GM23248 (cell line): Measurements from ENCODE around the gene EMSY.

Experiments used
- EZH2 ChIP-seq: fragments of 200-600 bp; sonication (generic); IDR thresholded peaks from 2 replicates; pipeline ENCODE4 v1.6.1; 2018; ENCODE audit warnings: antibody characterized with exemption, mild to moderate bottlenecking; ENCODE audit not compliant: insufficient read depth, poor library complexity, severe bottlenecking
- EZH2phosphoT487 ChIP-seq: fragments of 200-600 bp; sonication (generic); IDR thresholded peaks from 2 replicates; pipeline ENCODE4 v1.6.1; 2018; ENCODE audit warnings: antibody characterized with exemption, moderate library complexity, mild to moderate bottlenecking, low read depth; ENCODE audit not compliant: insufficient read depth

DNA sequence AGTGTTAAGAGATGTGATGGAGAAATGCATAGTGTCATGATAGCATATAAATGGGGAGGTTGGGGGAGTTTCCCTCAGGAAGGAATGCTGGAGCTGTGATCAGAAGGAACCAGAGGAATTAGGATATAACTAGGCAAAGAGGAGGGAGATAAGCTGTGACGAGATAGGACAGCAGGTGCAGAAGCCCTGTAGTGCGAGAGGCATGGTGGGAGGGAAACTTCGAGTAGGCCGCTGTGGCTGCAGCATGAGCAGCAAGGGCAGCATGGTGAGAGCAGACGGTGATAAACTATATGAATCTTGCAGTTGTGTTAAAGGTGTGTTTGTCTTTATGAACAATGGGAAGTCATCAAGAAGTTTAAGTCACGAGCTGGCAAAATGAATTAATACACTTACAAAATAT, 109.9 kb downstream of the EMSY start:
- TF ChIP-seq EZH2, result no peak
- TF ChIP-seq EZH2phosphoT487, result no peak
